Activated T-cell treated with anti-CD3 and anti-CD28 coated beads for 48 hours (primary cell): ENCODE results near the gene INMT.
A peak's percentile ranks its signal among the peaks of the same experiment; 100 is the strongest.

Source experiments
- DNase-seq: peaks from one replicate; pipeline ENCODE4 v3.0.0-alpha.2; 2020; ENCODE audit warnings: low read depth

INMT gene

GRCh38 chr7:30752979-30753378 lies 1.0 kb downstream of the INMT start:
- DNase-seq, result no peak

- DNase-seq, result no peak
Measured at GRCh38 chr7:30754315-30754877, 2.5 kb downstream of the INMT start.

GRCh38 chr7:30755384-30756154 lies 3.6 kb downstream of the INMT start:
- no peak for DNase-seq

- DNase-seq, result no peak
Measured at GRCh38 chr7:30757342-30757692, 5.4 kb downstream of the INMT start.

- no peak for DNase-seq
Measured at GRCh38 chr7:30760514-30761213, 8.7 kb downstream of the INMT start.

- no peak for DNase-seq
Measured at GRCh38 chr7:30761214-30762156, 9.6 kb downstream of the INMT start.

GRCh38 chr7:30764030-30764975 lies 12.4 kb downstream of the INMT start:
- no peak for DNase-seq

- no peak for DNase-seq
Measured at GRCh38 chr7:30765408-30765807, 13.5 kb downstream of the INMT start.

- no peak for DNase-seq
Measured at GRCh38 chr7:30770845-30771173, 18.9 kb downstream of the INMT start.

GRCh38 chr7:30771174-30771879 lies 19.4 kb downstream of the INMT start, which contains the start of gene MINDY4:
TSS of gene MINDY4 (plus strand) at chr7:30771417. CDS start at chr7:30771494, 77 bp downstream.
- DNase-seq, result peak; percentile 74

GRCh38 chr7:30771880-30772425 lies 20.0 kb downstream of the INMT start:
- DNase-seq, result no peak

GRCh38 chr7:30772984-30773383 lies 21.0 kb downstream of the INMT start:
- DNase-seq, result no peak

GRCh38 chr7:30775992-30776391 lies 24.1 kb downstream of the INMT start:
- DNase-seq, result no peak

- DNase-seq, result no peak
Measured at GRCh38 chr7:30776971-30777370, 25.0 kb downstream of the INMT start.

- DNase-seq, result no peak
Measured at GRCh38 chr7:30778255-30779025, 26.5 kb downstream of the INMT start.

GRCh38 chr7:30779574-30779973 lies 27.6 kb downstream of the INMT start:
- no peak for DNase-seq

- DNase-seq, result no peak
Measured at GRCh38 chr7:30780941-30781340, 29.0 kb downstream of the INMT start.

- DNase-seq, result no peak
Measured at GRCh38 chr7:30782690-30783089, 30.8 kb downstream of the INMT start.

GRCh38 chr7:30785786-30786185 lies 33.9 kb downstream of the INMT start:
- DNase-seq, result no peak
